GM12865 (cell line): ENCODE measurements around the gene MAP2K5.
A peak's percentile ranks its signal among the peaks of the same experiment; 100 is the strongest.

ENCODE experiments used
- DNase-seq: peaks from one replicate; pipeline ENCODE4 v3.0.0; 2010; ENCODE audit warnings: low read depth
- H3K4me3 ChIP-seq: 2 replicates; pipeline ENCODE4 v1.5.1; 2011; ENCODE audit warnings: mild to moderate bottlenecking, low read depth, low read length, control low read depth
- TF ChIP-seq, protein P1 (sequence below): IDR thresholded peaks from 2 replicates; pipeline ENCODE4 v1.5.1; 2011; ENCODE audit warnings: low read length, control low read depth, low read depth, inconsistent platforms; ENCODE audit not compliant: insufficient read depth; ENCODE audit errors: missing control alignments

Gene MAP2K5

DNA sequence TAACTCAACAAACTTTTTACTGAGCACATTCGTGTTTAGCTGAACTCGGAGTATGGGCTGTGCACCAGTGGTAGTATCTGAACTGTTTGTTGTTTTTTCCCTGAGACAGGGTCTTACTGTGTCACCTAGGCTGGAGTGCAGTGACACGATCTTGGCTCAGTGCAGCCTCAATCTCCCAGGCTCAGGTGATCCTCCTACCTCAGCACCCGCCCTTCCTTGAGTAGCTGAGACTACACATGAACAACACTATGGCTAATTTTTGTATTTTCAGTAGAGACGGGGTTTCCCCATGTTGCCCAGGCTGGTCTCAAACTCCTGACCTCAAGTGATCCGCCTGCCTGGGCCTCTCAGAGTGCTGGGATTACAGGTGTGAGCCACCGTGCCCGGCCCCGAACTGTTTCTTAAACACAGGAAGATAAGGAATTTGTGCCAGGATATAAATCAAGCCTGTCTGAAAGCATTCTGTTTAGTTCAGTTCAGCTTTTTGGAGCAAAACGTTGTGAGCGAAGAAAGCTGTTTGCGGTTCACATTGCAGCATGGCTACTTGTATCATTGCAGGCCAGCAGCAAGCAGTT lies 242.4 kb downstream of the MAP2K5 start:
- DNase-seq: peak; percentile 45
- no peak overlapping the region for H3K4me3 ChIP-seq
- TF ChIP-seq, protein P1, sequence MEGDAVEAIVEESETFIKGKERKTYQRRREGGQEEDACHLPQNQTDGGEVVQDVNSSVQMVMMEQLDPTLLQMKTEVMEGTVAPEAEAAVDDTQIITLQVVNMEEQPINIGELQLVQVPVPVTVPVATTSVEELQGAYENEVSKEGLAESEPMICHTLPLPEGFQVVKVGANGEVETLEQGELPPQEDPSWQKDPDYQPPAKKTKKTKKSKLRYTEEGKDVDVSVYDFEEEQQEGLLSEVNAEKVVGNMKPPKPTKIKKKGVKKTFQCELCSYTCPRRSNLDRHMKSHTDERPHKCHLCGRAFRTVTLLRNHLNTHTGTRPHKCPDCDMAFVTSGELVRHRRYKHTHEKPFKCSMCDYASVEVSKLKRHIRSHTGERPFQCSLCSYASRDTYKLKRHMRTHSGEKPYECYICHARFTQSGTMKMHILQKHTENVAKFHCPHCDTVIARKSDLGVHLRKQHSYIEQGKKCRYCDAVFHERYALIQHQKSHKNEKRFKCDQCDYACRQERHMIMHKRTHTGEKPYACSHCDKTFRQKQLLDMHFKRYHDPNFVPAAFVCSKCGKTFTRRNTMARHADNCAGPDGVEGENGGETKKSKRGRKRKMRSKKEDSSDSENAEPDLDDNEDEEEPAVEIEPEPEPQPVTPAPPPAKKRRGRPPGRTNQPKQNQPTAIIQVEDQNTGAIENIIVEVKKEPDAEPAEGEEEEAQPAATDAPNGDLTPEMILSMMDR: no peak

DNA sequence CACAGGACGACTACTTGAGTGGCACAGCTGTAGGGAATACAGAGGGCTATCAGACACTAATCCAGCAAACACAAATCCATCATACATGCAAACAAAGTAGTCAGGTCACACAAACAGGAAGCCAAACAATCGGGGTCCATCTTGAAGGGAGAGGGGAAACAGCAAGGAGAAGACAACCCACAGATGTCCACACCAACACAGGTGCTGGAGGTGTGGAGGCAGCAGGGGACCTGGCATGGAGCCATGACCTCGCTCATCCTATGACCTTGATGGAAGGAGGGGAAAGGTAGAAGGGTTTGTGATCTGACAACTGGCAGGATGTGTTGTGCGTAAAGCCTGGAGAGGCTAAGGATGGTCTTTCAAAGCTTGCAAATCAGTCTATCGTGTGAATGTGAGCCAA lies 242.9 kb downstream of the MAP2K5 start:
- TF ChIP-seq, protein P1: no peak
- no peak overlapping the region for H3K4me3 ChIP-seq
- DNase-seq: peak; percentile 7

- TF ChIP-seq, protein P1: no peak
- DNase-seq: no peak
- H3K4me3 ChIP-seq: no peak overlapping the region
These were observed 244.1 kb downstream of the MAP2K5 start for GRCh38 chr15:67786646-67787045.

GRCh38 chr15:67788986-67789385 lies 246.5 kb downstream of the MAP2K5 start:
- DNase-seq: no peak
- H3K4me3 ChIP-seq: no peak overlapping the region
- TF ChIP-seq, protein P1: no peak

DNA sequence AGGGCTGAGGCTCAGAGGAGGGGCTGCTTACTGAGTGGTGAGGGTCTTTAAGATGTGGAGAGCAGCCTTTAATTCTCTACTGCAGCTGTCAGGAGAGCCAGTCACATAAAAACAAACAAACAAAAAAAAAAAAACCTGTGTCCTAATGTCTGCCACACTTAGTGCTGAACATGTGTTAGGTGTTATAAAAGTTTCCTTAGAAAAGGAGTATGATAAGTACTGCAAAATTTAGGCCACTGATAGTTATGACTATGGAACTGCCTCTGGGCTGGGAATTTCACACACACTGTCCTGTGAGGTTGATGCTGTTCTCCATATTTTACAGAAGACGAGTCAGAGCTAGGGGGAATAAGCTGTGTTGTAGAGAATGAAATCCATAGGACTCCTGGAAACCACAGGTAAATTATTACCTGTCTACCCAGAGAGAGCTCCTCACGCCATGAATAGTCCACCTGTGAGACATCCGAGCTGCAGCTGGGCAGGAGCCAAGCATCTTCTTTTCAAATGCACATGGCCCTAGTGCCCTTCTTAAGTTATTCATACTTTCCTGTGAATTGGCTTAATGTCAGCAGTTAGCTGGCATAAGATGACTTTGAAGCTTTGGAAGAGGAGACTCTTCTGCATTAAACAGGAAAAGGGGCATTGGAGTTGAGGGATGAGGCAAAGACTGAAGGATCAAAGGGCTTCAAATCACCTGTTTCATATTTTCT lies 248.3 kb downstream of the MAP2K5 start:
- TF ChIP-seq, protein P1: no peak
- no peak overlapping the region for H3K4me3 ChIP-seq
- DNase-seq: no peak

GRCh38 chr15:67792250-67792942 lies 249.9 kb downstream of the MAP2K5 start:
- H3K4me3 ChIP-seq: no peak overlapping the region
- TF ChIP-seq, protein P1: no peak
- DNase-seq: no peak
